UCSD-AML1 (cell line): ENCODE results near the gene TMEM106C.
"Not testable (repeated sequence)": the region's sequence is repeated elsewhere in the genome, so short reads cannot be mapped to it uniquely, and the experiment has no call there.

ENCODE experiments used
- DNase-seq: peaks from one replicate; lab custom pipeline; 2025; ENCODE audit not compliant: unreplicated experiment; lab: John Stamatoyannopoulos, UW

TMEM106C gene

GRCh38 chr12:47949441-47950341, 13.7 kb upstream of the TMEM106C start:
- DNase-seq = peak; percentile 73

GRCh38 chr12:47950856-47951468, 12.4 kb upstream of the TMEM106C start:
- DNase-seq = no peak

GRCh38 chr12:47954058-47954457, 9.3 kb upstream of the TMEM106C start:
- DNase-seq = no peak

GRCh38 chr12:47954467-47955045, 8.8 kb upstream of the TMEM106C start:
- no peak for DNase-seq

GRCh38 chr12:47955059-47955458, 8.3 kb upstream of the TMEM106C start:
- no peak for DNase-seq

- not testable (repeated sequence) for DNase-seq
Observed at GRCh38 chr12:47957671-47958070, 5.7 kb upstream of the TMEM106C start.

- DNase-seq = no peak
Observed at GRCh38 chr12:47962198-47962597, 1.2 kb upstream of the TMEM106C start.

- no peak for DNase-seq
Observed at GRCh38 chr12:47964106-47964728, 821 bp downstream of the TMEM106C start.

- no peak for DNase-seq
Observed at GRCh38 chr12:47965581-47965980, 2.2 kb downstream of the TMEM106C start.

- no peak for DNase-seq
Observed at GRCh38 chr12:47967461-47968321, 4.3 kb downstream of the TMEM106C start.

- DNase-seq = no peak
Observed at GRCh38 chr12:47969845-47970244, 6.4 kb downstream of the TMEM106C start.

- DNase-seq = no peak
Observed at GRCh38 chr12:47970843-47971242, 7.4 kb downstream of the TMEM106C start.

- no peak for DNase-seq
Observed at GRCh38 chr12:47972895-47973294, 9.5 kb downstream of the TMEM106C start.

- no peak for DNase-seq
Observed at GRCh38 chr12:47973870-47974269, 10.5 kb downstream of the TMEM106C start.

- DNase-seq = no peak
Observed at GRCh38 chr12:47975036-47975620, 11.7 kb downstream of the TMEM106C start.

- DNase-seq = no peak
Observed at GRCh38 chr12:47975816-47976215, 12.4 kb downstream of the TMEM106C start.

- no peak for DNase-seq
Observed at GRCh38 chr12:47977046-47977771, 13.8 kb downstream of the TMEM106C start.

- no peak for DNase-seq
Observed at GRCh38 chr12:47977772-47978597, 14.6 kb downstream of the TMEM106C start.

GRCh38 chr12:47978598-47978873, 15.1 kb downstream of the TMEM106C start:
- no peak for DNase-seq
